GM11168 (cell line): Measurements from ENCODE around the gene HPDL.

Experiments
- in situ Hi-C: fragments of 300-500 bp; cut with MboI; formaldehyde crosslinking; loops from one replicate; pipeline ENCODE4 v1.12.0; 2022; ENCODE audit warnings: low sequenced_read_pairs; ENCODE audit not compliant: unreplicated experiment

The HPDL gene

DNA sequence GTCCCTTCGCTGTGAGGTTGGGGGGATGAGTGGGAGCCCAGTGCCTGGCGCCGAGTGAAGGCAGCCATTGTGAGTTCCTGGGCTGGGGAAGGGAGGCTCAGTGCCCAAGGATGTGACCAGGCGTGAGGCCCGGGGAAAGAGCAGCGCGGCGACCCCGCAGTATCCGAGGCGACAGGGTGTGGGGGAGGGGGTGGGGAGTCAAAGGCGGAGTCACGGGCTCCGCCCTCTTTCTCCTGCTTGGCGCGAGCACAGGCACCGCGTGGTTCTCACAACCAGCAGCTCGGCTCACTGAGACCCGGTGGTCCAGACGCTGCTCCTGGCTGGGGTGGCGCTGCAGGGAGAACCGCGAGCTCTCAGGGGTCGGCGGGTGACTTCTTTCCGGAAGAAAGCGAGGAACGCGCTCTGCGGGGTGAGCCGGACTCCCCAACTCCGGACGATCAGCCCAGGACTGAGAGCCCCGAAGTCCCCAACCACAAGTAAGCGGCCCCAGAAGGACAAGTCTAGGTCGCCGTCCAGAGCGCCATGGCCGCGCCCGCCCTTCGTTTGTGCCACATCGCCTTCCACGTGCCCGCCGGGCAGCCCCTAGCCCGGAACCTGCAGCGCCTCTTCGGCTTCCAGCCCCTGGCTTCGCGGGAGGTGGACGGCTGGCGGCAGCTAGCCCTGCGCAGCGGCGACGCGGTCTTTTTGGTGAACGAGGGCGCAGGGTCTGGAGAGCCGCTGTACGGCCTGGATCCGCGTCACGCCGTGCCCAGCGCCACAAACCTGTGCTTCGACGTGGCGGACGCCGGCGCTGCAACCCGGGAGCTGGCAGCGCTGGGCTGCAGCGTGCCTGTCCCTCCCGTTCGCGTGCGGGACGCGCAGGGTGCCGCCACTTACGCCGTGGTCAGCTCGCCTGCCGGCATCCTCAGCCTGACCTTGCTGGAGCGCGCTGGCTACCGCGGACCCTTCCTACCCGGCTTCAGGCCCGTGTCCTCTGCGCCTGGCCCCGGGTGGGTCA lies at the start of gene HPDL:
HPDL (plus strand) TSS at position 269 of the 997 bp plus-strand sequence; CDS start at position 523, 254 bp downstream.
- in situ Hi-C loops: no loop called here

DNA sequence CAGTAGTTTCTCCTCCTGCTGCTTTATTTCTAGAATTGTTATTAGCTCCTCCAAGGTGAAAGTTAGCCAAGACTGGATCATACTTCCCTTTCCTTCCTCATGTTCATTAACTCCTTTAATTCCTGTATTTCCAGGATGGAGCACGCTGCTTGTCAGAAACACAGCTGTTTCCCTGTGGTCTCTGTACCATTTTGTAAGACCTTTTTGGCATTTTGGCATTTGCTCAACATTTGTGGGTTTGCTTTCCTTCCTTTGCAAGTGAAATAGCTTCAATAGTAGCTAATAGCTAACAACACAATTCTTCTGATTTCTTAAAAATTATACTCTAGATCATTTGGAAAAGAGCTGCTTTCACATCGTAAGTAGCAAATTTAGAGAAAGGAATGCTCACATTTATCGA lies 44.3 kb upstream of the HPDL start:
- in situ Hi-C loops: loop anchor here (25.0 kb wide), 1 partner anchor 445 kb away; the partner anchor contains the start of gene PTCH2

DNA sequence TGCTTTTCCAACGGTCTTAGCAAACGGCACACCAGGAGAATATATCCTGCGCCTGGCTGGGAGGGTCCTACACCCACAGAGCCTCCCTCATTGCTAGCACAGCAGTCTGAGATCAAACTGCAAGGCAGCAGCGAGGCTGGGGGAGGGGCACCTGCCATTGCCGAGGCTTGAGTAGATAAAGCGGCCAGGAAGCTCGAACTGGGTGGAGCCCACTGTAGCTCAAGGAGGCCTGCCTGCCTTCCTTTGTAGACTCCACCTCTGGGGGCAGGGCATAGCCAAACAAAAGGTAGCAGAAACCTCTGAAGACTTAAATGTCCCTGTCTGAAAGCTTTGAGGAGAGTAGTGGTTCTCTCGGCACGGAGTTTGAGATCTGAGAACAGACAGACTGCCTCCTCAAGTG lies 41.8 kb upstream of the HPDL start:
- in situ Hi-C loops: loop anchor here (25.0 kb wide), 1 partner anchor 448 kb away; the partner anchor contains the start of gene PTCH2

DNA sequence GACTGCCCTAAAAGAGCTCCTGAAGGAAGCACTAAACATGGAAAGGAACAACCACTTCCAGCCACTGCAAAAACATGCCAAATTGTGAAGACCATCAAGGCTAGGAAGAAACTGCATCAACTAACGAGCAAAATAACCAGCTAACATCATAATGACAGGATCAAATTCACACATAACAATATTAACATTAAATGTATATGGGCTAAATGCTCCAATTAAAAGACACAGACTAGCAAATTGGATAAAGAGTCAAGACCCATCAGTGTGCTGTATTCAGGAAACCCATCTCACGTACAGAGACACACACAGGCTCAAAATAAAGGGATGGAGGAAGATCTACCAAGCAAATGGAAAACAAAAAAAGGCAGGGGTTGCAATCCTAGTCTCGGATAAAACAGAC lies 40.2 kb upstream of the HPDL start:
- in situ Hi-C loops: loop anchor here (25.0 kb wide), 1 partner anchor 449 kb away; the partner anchor contains the start of gene PTCH2

DNA sequence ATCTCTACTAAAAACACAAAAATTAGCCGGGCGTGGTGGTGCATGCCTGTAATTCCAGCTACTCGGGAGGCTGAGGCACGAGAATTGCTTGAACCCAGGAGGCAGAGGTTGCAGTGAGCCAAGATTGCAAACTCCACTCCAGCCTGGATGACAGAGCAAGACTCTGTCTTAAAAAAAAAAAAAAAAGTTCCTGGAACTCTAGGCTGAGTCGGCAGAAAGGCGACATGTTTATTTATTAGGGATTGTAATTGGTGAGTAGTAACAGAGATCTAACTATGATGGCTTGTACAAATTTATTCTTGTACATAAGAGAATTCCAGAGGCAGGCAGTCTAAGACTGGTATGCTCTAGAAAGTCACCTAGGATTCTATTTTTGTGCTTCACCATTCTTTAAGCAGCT lies 35.7 kb upstream of the HPDL start:
- in situ Hi-C loops: loop anchor here (25.0 kb wide), 1 partner anchor 454 kb away; the partner anchor contains the start of gene PTCH2

DNA sequence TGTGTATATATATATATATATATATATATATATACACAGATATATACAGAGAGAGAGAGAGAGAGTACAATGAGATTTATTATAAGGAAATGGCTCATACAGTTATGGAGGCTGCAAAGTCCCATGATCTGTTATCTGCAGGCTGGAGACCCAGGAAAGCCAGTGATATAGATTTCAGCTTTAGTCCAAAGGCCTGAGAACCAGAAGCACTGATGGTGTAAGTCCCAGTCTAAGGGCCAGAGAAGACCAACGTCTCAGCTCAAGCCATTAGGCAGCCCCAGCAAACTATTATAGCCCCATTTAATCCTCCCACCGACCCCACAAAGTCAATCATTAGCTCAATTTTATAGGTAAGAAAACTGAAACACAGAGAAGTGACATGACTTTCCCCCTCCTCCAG lies 35.0 kb upstream of the HPDL start:
- in situ Hi-C loops: loop anchor here (25.0 kb wide), 1 partner anchor 454 kb away; the partner anchor contains the start of gene PTCH2

DNA sequence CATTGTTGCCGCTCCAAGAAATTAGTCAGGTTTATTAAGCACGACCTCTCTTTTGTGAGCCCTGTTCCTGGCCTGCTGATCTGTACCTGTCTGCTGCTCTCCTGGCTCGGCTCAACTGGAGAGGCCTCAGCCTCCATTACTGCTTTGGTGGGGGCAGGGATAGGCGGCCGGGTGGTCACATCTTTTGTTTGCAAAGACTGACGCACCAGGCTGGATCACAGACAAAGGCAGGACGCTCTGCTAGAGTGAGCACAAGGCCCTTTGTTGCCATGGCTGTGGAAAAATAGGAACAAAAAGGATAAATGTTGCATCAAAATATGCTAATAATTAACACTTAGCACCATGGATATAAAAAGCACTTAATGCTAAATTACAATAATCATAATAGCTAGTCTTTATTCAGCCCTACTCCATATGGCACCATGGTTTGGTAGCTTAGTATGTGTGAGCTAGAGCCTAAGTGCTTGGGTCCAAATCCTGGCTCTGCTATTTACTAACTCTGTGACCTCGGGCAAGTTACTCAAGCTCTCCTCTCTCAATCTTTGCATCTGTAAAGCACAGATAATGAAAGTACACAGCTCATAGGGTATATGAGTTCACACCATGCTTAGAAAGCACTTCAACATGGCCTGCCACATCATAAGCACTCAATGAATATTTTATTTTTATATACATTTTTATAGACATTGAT lies 28.9 kb upstream of the HPDL start:
- in situ Hi-C loops: loop anchor here (25.0 kb wide), 1 partner anchor 461 kb away; the partner anchor contains the start of gene PTCH2

DNA sequence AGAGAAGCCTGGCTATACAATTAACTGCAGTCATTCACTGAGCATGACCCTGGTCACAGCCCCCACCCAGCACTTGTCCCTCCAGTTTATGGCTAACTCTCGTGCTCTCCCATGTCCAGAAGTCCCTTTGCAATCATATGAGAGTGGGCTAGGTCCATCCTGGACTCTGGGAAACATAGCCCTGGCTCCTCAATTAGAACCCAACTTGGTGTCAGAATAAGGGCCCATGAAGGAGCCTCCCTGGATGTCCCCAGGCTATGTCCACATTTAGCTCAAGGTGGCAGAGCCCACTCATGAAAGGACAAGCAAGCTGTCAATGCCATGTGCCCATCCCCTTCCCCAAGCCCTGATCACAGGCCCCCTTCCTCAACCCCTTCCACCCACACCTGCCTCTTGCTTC lies 27.4 kb upstream of the HPDL start:
- in situ Hi-C loops: loop anchor here (25.0 kb wide), 1 partner anchor 462 kb away; the partner anchor contains the start of gene PTCH2

DNA sequence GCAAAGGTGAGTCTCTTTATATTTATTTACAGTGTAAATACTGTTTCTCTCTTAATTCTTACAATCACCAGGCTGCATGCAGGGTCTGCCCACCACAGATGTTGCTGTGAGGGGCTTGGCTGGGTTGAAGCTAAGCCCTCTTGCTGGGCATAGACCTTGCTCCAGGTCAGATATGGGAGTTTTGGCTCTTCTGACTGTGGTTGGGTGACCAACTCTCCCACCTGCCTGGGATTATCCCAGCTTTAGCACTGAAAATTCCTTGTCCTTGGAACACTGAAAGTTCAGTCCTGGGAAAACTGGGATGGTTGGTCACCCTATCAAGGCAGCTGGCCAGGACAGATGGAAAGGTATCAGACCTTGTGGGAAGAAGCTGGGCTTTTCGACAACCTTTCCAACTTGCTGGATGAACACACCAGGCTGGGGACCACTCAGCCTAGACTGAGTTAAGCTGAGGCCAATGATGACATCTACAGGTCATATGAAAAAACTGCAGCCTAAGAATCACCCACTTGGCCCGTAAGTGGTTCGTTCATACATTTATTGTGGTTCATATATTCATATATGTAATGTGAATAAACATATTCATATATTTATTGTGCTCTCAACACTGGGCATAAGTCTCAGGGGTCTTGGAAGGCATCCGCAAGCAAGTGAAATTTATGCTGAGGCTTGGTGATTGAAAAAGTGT lies 26.6 kb upstream of the HPDL start:
- in situ Hi-C loops: loop anchor here (5.0 to 25.0 kb wide), 2 partner anchors 283 to 463 kb away; partner anchors contain the start of gene PTCH2

DNA sequence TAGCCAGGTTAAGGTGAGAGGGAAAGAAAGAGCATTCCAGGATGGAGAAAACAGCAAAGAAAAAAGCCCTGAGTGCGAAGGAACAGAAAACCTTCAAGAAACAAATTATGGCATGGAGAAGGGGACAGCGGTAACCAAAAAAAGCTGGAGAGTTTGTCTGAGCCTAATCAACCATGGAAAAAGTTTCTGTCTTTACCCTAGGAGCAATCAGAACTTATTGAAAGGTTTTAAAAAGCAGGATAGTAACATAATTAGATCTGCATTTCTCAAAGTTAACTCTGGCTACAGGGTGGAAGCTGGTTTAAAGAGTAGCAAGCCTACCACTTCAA lies 26.1 kb upstream of the HPDL start:
- in situ Hi-C loops: loop anchor here (5.0 kb wide), 1 partner anchor 283 kb away; no protein-coding TSS in a partner anchor

DNA sequence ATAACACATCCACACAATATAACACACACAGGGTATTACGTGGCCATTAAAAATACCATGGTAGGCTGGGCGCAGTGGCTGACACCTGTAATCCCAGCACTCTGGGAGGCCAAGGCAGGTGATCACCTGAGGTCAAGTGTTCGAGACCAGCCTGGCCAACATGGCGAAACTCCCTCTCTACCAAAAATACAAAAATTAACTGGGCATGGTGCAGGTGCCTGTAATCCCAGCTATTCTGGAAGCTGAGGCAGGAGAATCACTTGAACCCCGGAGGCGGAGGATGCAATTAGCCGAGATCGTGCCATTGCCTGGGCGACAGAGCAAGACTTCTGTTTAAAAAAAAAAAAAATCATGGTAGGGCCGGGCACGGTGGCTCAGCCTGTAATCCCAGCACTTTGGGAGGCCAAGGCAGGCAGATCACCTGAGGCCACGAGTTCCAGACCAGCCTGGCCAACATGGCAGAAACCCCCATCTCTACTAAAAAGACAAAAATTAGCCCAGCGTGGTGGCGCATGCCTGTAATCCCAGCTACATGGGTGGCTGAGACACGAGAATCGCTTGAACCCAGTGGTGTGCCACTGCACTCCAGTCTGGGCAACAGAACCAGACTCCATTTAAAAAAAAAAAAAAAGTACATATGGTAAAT lies 24.1 kb upstream of the HPDL start:
- in situ Hi-C loops: loop anchor here (5.0 kb wide), 1 partner anchor 285 kb away; no protein-coding TSS in a partner anchor

DNA sequence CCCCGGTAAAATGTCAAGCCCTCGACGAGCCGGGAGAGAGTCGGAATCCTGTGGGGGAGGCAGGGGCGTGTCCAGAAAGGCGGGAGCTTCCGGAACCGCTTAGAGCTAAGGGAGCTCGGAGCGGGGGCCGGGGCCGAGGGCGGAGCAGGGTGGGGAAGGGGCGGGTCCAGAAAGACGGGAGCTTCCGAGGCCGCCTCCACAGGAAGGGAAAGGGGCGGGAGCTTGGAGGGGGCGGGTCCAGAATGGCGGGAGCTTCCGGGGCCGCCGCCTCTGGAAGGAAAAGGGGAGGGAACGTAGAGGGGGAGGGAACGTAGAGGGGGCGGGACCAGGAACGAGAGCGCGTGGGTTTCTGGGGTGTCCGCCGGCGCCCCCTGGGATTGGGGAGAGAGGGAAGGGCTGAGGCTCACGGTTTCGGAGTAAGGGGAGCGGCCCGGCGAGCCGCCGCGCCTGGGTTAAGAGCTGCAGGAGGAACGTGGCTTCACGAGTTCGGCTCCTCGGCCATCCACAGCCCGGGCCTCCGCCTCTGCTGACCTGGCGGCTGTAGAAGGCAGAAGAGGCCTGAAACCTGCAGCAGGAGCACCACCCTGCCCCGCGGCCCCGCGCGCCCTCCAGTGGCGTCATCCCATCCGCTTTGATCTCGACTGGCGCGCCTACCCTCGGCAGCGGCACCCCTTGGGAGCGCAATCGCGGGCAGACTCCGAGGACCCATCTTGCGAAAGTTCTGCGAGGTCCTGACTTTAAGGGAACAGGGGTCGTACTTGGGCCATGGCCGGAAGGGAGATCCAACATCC lies 23.0 kb upstream of the HPDL start:
- in situ Hi-C loops: loop anchor here (5.0 kb wide), 1 partner anchor 286 kb away; no protein-coding TSS in a partner anchor

DNA sequence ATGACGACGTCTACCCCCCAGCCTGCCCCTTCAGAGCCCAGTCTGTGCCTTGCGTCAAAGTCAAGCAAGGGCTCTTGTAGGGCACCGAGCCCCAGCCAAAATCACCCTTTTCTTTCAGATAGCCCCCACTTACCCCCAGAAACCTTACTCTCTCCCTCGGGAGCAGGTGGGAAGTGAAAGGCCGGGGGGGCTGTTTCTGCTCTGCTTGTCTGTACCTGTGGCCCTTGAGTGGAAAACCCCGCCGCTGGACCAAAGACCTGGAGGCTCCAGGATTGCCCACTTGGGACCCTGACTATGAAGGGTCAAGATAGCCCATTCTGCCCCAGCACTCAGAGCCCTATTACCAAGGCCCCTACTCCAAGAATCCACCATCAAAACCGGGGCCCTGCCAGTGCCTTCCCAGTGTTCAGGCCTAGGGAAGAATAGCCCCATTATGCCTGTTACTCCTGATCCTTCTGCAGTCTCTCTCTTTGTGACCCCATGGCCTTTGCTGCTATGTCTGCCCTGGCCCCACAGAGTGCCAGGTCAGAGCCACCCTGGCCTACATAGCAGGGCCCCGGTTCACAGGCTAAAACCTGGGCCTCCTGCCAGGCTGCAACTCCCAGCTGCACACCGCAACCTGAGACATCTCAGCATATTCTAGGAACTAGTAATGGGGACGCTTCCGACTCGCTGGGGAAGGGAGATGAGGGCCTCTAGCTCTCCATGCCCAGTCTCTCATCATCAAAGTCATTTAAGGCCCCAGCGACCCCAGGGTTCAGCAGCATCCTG lies 22.2 kb upstream of the HPDL start:
- in situ Hi-C loops: loop anchor here (5.0 kb wide), 1 partner anchor 287 kb away; no protein-coding TSS in a partner anchor

DNA sequence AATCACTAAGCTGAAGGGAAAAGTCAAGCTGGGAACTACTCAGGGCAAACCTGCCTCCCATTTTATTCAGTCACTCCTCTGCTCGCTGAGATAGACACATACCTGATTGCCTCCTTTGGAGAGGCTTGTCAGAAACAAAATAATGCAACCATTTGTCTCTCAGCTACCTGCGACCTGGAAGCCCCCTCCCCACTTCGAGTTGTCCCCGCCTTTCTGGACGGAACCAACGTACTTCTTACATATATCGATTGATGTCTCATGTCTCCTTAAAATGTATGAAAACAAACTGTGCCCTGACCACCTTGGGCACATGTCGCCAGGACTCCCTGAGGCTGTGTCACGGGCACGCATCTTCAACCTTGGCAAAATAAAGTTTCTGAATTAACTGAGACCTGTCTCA lies 21.5 kb upstream of the HPDL start:
- in situ Hi-C loops: no loop called here

DNA sequence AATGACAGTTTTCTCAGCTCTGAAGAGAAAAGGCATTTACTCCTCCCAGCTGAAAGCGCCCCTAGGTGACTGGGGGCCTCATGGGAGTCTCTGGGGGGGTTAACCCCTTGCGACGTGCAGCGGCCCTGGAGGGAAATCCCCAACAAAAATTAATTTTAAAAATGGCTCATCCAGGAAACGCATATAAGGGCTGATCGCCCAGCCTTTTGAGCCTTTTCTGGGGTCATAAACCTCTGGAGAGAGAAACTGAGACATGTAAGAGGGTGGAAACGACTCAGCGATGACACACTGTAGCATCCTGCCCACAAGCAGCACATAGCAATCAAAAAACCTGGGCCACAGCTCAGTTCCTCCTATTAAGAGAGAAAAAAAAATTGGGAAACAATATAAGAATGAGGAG lies 20.4 kb upstream of the HPDL start:
- in situ Hi-C loops: no loop called here

DNA sequence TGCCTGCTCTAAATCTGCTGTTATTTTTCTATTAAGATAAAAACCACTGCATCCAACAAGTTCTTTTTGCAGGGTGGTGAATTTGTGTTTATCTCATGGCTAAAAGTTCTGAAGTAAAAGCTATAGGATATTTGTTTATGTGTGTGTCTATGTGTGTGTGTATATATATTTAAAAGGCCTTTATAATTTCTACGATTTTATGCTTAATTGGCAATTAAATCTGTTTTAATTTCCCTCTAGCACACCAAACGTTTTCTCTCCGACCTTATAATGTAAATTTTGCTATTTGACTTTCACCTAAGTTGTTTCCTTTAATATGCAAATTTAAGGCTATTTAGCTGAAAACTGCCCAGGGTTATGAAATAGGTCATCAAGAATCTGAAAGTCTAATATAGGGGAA lies 19.8 kb upstream of the HPDL start:
- in situ Hi-C loops: no loop called here

DNA sequence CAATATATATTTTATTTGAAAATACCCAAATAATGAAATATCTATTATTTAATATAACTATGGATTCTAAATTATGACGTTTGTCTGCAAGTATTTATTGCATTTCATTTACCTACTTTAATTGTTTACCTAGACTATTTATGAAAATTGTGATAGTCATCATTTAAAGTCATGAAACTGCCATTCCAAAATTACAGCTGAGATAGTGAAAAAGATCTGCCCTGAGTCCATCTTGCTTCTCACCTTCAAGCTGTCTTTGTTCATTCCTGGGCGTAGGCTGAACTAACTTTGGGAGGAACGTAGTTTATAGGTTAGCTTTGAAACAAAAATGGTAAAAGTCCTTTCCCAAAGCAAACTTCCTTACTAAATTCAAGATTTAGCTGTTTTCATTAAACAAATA lies 12.4 kb upstream of the HPDL start:
- in situ Hi-C loops: no loop called here

DNA sequence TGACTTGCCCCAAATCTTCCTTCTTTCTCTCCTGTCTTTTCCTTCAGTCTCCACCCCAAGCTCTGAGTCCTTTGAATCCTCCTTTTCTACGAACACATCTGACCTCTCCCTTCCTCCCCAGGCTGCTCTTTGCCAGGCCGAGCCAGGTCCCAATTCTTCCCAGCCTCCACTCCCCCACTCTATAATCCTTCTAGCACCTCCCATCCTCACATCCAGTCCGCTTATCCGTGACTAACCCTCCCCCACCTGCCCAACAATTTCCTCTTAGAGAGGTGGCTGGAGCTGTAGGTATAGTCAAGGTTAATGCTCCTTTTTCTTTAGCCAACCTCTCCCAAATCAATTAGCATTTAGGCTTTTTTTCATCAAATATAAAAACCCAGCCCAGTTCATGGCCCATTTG lies 9.5 kb upstream of the HPDL start:
- in situ Hi-C loops: no loop called here
